HG03108 (cell line): ENCODE data around the gene ABTB1.

ENCODE experiments used
- ATAC-seq: cut with Tn5 transposase; IDR thresholded peaks from one replicate; pipeline ENCODE4 v1.9.1; 2021; ENCODE audit warnings: moderate library complexity; ENCODE audit not compliant: unreplicated experiment

Gene ABTB1

GRCh38 chr3:127718916-127719290 is 46.2 kb downstream of the ABTB1 start:
- ATAC-seq = no peak

- ATAC-seq = no peak
Measured at GRCh38 chr3:127719369-127719768, 46.6 kb downstream of the ABTB1 start.

- ATAC-seq = no peak
Measured at GRCh38 chr3:127720161-127720823, 47.5 kb downstream of the ABTB1 start.

GRCh38 chr3:127720985-127721935 is 48.5 kb downstream of the ABTB1 start:
- no peak for ATAC-seq

GRCh38 chr3:127722091-127722784 is 49.5 kb downstream of the ABTB1 start:
- no peak for ATAC-seq

GRCh38 chr3:127723011-127723567 is 50.3 kb downstream of the ABTB1 start:
- no peak for ATAC-seq

- ATAC-seq = no peak
Measured at GRCh38 chr3:127726894-127727293, 54.1 kb downstream of the ABTB1 start.

- ATAC-seq = no peak
Measured at GRCh38 chr3:127728417-127729015, 55.8 kb downstream of the ABTB1 start.

- no peak for ATAC-seq
Measured at GRCh38 chr3:127729556-127730056, 56.9 kb downstream of the ABTB1 start.

GRCh38 chr3:127730171-127730570 is 57.4 kb downstream of the ABTB1 start:
- no peak for ATAC-seq
